DMS114 treated with DMSO at 0.1 percent for 48 hours (cell line): Measurements from ENCODE around the gene REEP3.
"Not testable (repeated sequence)": the region's sequence is repeated elsewhere in the genome, so short reads cannot be mapped to it uniquely, and the experiment has no call there.

Experiments
- DNase-seq: peaks from one replicate; lab custom pipeline; 2025; ENCODE audit not compliant: unreplicated experiment; lab: John Stamatoyannopoulos, UW

Gene REEP3, protein sequence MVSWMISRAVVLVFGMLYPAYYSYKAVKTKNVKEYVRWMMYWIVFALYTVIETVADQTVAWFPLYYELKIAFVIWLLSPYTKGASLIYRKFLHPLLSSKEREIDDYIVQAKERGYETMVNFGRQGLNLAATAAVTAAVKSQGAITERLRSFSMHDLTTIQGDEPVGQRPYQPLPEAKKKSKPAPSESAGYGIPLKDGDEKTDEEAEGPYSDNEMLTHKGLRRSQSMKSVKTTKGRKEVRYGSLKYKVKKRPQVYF

DNA sequence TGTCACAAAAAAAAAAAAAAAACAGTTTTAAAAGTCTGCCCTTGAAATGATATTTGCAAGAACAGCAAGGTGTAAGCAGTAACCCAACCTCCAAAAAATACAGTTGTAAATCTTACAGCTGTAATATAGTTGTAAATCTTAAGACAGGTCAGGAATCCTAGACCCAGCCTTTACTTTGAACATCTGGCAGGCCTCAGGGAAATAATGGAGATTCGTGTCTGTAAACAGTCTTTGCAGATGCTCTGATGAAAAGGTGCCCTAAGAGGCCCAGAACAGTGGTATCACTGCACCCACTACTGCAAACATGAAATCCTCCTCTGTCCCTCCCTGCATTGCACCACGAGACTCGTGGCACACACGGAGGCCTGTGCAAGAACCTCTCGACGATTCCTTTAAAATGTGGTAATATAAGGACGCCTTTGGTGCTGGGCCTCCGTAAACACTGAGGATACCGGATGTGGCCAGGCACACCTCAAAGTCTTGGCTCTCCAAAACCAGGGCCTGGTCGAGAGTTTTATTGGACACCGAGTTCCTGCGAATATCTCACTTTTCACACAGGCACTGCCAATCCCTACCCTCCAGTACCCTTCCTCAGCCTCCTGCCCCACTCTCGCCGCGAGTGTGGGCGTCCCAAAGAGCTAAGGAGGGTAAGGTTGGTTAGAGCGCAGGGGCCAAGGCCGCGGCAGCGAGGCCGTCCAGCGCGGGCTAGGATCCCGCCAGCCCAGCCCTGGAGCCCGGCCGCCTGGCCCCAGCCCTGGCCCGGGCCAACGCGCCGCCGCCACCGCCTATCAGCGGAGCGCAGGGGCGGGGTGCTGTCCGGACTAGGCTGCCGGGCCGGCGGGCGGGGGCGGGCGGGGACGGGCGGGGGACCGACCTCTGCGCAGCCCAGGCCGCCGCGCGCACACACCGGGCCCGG lies at the start of gene REEP3:
Gene REEP3 (plus strand): TSS at position 902 of the 916 bp plus-strand sequence. CDS start 145 bp downstream, outside the sequence.
- DNase-seq, result peak; percentile 72

DNA sequence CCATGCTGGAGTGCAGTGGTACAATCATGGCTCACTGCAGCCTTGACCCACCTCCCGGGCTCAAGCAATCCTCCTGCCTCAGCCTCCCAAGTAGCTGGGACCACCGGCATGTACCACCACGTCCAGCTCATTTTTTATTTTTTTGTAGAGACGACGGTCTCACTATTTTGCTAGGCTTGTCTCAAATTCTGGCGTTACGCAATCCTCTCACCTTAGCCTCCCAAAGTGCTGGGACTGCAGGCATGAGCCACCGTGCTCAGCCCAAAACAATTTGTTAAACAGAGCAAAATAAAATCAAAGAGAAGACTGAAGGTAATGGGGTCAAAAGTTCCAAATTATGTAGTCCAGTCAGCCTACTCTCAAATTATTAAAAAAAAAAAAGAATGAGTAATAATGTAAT lies 46.7 kb upstream of the REEP3 start:
- DNase-seq, result no peak

DNA sequence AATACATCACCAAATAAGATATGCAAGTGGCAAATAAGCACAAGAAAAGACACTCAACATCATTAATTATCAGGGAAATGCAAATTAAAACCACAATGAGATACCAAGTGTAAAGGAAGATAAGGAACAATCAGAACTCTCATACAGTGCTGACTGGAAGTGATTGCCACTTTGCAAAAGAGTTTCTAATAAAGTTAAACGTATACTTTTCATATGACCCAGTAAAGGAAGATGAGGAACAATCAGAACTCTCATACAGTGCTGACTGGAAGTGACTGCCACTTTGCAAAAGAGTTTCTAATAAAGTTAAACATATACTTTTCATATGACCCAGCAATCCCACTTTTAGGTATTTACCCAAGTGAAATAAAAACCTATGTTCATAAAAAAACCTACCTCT lies 43.3 kb upstream of the REEP3 start:
- DNase-seq, result no peak

DNA sequence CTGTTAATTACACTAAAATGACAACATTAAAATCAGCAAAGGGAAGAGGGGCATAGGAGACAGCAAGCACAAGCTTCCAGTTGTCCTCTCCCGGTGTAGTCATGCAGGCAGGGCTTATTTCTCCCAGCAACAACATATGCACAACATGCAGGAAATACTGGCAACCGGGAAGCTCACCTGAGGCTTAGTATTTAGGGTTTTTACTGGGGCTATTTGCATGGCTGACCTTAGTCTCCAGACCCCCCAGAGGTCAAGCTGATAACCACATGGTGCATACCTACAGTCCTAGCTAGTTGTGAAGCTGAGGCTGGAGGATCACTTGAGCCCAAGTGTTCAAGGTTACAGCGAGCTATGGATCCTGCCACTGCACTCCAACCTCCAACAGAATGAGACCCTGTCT lies 42.6 kb upstream of the REEP3 start:
- DNase-seq, result no peak

DNA sequence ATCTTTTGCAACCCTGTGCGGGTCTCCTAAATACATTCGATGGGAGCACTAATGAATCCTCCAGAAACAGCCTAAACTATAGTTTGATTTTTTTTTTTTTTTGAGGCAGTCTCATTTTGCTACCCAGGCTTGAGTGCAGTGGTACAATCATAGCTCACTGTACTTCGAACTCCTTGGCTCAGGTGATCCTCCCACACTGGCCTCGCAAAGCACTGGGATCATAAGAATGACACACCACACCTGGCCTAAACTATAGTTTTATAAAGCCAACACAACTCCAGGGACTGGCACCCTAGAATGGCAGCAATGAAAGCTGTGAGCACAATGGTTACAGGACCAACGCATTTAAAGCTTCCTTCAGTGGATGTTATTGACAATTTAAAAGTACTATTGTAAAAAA lies 41.0 kb upstream of the REEP3 start:
- no peak for DNase-seq

DNA sequence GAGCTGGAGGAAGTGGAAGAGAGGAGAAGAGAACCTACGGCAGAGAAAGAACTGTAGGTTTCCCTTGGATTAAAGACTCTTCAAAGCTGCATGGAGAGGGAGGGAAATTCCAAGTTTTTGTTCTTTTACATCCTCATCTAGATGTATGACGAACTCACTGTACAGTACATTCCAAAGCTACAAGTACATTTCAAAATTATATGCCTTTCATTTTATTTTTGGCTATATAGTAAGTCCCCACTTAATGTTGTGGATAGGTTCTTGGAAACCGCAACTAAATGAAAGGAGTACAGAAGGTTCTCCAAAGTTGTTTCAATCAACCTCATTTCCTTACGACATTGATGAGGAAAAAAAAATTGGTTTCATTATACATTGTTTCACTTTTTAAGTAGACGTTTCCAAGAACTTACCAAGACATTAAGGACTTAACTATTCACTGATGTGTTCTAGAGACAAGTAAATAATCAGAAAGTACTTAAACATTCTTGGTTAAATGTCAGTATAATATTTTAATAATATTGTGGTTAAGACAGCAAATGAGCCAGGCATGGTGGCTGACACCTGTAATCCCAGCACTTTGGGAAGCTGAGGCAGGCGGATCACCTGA lies 39.3 kb upstream of the REEP3 start:
- DNase-seq, result no peak

DNA sequence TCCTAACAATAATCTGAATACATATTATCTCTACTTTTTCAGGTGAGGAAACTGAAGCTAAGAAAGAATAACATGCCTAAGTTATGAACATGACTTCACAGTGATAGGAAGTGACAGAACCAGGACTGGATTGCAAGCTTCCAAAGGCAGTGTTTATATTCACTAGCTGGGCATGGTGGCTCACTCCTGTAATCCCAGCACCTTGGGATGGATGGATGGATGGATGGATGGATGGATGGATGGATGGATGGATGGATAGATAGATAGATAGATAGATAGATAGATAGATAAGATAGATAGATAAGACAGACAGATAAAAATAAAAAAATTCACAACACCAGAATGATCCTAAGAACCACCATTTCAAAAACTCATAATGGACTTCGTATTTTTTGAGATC lies 37.2 kb upstream of the REEP3 start:
- DNase-seq, result no peak

DNA sequence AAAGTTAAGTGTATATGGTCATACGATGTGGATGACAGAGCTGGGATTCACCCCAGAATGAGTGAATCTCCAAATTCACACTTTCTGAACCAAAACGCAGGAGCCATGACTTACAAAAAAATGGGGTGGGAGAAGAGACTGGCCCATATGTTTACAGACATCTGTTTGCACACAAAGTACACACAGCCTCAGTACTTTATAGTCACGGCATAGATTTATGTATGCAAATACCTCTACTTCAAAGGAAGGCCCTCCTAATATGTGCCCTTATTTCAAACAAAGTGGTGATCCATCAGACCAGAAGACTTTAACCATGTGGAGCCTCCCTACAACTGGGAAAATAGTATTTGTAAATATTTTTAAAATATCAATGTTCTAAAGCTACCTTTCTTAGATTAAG lies 33.2 kb upstream of the REEP3 start:
- DNase-seq, result no peak

DNA sequence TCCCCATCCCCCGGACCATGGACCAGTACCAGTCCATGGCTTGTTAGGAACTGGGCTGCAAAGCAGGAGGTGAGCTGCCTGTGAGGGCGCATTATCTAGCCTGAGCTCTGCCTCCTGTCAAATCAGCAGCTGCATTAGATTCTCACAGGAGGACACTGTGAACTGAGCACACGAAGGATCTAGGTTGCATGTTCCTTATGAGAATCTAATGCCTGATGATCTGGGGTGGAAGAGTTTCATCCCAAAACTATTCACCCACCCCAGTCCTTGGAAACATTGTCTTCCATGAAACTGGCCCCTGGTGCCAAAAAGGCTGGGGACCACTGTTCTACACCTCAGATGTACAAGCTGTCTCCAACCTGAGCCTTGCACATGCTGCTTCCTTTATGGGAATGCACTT lies 31.4 kb upstream of the REEP3 start:
- DNase-seq, result no peak

DNA sequence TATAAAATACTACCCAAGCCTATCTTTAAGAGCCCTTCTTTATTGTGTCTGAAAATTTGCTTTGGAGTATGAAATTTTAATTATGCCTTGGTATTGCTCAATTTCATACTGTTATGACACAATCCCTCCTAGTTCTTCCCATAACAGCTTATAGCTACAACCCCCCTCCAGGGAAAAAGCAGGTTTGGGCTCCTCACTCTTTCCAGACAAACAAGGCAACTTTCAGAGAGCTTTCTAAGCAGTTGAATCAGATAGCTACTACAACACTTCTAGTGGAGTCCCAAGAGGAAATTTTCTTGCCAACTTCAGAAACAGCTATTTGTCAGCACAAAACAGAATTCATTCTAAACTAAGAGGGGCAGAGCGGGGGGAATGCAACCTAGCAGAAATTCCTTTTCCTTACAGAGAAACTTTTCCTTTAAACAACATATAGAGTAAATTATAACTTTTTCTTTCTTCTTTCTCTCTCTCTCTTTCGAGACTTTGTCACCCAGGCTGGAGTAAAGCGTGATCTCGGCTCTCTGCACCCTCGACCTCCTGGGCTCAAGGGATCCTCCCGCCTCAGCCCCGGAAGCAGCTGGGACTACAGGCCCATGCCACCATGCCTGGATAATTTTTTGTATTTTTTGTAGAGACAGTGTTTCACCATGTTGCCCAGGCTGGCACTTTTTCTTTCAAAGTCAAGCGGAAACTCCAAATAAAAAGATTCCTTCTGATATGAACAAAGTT lies 29.4 kb upstream of the REEP3 start:
- no peak for DNase-seq

DNA sequence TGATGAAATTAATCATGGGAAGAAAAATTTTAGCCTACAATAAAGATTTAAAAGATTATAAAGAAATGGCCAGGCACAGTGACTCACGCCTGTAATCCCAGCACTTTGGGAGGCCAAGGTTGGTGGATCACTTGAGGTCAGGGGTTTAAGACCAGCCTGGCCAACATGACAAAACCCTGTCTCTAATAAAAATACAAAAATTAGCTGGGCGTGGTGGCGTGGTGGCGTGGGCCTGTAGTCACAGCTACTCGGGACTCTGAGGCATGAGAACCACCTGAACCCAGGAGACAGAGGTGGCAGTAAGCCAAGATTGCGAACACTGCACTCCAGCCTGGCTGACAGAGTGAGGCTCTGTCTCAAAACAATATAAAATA lies 28.9 kb upstream of the REEP3 start:
- DNase-seq, result not testable (repeated sequence)

DNA sequence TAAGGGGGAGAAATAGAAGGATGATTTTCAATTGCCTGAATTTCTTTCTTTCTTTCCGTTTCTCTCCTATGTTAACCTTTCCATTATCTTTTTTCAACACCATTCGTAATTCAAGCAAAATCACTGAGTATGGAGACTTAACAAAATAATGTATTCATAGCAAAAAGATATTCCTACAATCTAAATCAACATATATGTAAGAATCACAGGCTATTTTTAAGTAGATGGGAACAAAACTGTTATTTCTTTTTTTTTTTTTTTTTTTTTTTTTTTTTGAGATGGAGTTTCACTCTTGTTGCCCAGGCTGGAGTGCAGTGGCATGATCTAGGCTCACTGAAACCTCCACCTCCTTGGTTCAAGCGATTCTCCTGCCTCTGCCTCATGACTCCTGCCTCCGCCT lies 28.2 kb upstream of the REEP3 start:
- DNase-seq, result no peak

DNA sequence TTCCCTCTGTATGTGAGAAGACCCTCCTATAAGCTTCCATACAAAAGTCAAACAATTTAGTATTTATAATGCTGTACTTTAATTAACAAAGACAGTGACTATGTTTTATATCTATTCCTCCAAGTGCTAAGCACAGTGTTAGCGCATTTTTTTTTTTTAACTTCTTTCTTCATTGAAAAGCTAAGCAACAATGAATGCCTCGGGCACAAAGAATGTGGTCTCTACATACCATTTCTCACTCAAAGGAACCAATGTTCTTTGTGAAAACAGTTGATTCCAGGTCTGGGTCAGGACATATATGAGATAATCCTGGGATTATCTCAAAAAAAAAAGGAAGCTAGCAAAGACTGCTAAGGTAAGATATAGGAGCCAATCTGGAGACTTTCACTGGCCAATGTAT lies 26.2 kb upstream of the REEP3 start:
- DNase-seq, result no peak

DNA sequence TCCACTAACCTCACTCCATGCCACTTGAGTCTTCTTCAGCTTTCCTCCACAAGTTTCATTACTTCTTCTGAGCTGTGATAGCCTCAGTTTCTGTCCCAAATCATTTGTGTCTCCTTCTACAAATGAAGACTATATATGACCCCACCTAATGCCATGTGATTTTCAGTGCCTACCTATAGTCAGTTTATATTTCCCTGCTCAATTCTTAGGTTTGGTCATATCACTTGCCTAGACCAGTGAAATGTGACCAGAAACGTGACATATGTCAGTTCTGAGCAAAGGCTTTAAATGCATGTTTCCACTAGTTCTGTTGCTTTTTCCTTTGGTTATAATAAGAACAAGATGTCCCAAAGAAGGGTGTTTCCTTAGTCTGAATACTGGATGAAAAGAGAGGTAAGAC lies 24.6 kb upstream of the REEP3 start:
- DNase-seq, result no peak

DNA sequence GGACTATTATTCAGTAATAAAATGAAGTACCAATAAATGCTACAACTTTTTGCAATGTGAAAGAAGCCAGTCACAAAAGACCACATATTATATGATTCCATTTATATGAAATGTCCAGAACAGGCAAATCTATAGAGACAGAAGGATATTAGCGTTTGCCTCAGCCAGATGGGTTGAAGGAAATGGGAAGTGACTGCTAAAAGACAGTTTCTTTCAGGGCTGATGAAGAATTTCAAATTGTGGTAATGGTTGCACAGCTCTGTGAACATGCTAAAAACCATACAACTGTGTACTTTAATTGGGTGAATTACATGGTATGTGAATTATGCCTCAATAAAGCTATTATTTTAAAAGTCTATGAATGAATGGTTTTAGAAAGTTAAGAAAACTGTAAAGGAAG lies 23.9 kb upstream of the REEP3 start:
- no peak for DNase-seq

DNA sequence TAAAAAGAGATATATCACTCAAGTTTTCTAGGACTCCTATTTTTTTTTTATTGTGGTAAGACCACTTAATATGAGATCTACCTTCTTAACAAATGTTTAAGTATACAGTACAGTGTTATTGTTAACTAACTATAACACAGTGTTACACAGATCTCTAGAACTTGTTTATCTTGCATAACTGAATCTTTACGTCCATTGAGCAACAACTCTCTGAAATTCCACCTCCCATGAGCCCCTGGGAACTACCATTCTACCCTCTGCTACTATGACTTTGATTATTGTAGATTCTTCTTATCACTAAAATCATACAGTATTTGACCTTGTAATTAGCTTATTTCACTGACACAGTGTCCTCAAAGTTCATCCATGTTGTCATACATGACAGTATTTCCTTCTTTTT lies 22.5 kb upstream of the REEP3 start:
- no peak for DNase-seq

DNA sequence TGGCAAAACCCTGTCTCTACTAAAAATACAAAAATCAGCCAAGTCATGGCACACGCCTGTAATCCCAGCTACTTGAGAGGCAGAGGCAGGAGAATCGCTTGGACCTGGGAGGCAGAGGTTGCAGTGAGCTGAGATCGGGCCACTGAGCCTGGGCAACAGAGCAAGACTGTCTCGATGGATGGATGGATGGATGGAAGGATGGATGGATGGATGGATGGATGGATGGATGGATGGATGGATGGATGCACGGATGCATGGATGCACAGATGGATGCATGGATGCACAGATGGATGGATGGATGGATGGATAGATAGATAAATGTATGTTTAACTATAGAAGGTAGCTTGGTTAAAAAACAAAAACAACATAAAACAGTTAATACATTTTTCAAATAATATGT lies 20.6 kb upstream of the REEP3 start:
- not testable (repeated sequence) for DNase-seq

DNA sequence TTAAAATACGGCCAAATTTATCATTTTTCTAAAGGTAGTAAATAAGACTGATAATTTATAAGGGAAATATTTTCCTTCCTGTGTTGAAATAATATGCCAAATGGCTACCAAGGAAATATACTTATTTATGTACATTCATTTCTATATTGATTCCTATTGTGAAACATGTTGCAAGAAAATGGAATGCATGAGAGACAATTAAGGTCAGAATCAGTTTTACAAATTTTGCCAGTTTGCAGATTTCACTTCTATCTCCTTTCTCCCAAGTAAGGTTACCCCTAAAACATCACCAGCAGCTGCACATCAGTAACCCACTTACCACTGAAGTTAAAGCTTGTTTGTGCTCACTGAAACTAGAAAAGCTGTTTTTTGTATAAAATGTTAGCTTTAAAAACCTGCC lies 19.2 kb upstream of the REEP3 start:
- no peak for DNase-seq

DNA sequence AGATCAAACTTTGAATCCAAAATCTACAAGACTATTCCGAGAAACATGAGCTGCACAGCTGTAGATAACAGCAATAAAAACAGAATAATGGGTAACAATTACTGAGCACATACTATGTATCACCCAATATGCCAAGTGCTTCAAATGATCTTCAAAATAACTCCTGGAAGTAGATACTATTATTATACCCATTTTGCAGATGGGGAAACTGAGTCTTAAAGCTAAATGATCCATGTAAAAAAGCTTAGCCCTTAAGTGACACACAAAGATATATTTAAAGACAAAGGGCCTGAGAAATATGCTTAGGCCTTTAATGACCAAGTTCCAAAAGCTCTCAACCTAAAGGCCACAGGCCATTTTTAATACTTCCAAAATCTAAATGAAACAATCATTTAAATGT lies 18.4 kb upstream of the REEP3 start:
- DNase-seq, result no peak

DNA sequence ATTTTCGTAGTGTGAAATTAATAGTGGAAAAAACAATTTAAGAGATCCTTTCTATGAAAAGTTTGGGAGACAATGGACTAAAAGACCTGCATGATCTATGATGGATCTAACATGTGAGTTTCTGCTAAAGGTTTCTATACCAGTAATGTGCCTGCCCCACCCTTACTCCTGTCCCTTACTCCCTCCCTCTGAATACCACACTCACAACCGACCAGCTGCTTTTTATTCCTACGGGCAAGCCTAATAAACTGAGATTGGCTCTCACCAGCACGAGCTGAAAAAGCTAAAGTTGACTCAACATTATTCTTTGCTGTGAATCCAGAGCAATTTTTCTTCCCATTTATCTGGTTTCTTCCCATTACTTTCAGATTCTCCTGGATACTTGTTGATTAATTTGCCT lies 17.8 kb upstream of the REEP3 start:
- DNase-seq, result no peak

DNA sequence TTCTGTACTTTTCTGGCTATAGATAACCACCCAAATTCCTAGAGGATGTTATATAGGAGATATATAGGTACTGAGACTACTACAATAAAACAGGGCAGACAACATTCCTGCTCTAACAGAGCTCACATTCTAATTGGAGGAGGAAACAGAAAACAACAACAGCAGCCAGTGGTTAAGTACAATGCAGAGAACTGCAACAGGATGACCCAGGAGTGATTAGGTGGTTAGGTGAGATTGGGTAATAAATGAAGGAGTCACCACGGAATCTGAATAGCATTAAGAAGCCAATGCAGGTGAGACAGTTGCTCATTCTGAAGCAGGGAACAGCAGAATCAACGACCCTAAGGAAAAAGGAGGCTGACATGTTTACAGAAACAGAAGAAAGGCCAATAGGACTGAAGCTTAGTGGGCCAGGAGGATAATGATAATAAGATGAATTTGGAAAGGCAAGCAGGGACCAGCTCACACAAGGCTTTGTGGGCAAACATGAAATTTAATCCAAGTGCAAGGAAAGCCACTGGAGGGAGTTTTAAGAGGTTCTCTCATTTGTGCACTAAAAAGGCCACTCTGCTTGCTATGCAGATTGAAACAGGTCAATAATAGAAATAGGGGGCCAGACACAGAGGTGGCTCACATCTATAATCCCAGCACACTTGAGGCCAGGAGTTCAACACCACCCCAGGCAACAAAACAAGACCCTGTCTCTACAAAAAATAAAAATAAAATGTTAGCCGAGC lies 16.9 kb upstream of the REEP3 start:
- DNase-seq, result no peak
